ENCODE measurements around the gene PLEKHM1.

The PLEKHM1 gene

GRCh38 chr17:45437465-45438283 is 52.8 kb downstream of the PLEKHM1 start:
- no peak overlapping the region for H3K4me3 ChIP-seq (ENCODE audit: low read length)
- no peak for TF ChIP-seq CTCF (conservative IDR thresholded peaks at IDR 0.05; ENCODE audit: low read length)

GRCh38 chr17:45436625-45437464 is 53.7 kb downstream of the PLEKHM1 start:
- no peak for DNase-seq (ENCODE audit: low read depth)
- no peak overlapping the region for H3K4me3 ChIP-seq (ENCODE audit: low read length)
- TF ChIP-seq CTCF (conservative IDR thresholded peaks at IDR 0.05; ENCODE audit: low read length) = no peak

More at GRCh38 chr17:45437465-45438283, 52.8 kb downstream of the PLEKHM1 start:
- no peak for DNase-seq (ENCODE audit: low read depth)

- DNase-seq (ENCODE audit: low read depth) = no peak
- TF ChIP-seq CTCF (conservative IDR thresholded peaks at IDR 0.05; ENCODE audit: low read length) = no peak
- no peak overlapping the region for H3K4me3 ChIP-seq (ENCODE audit: low read length)
These were observed 54.4 kb downstream of the PLEKHM1 start for GRCh38 chr17:45436161-45436560.

GRCh38 chr17:45435481-45435880 is 55.0 kb downstream of the PLEKHM1 start:
- no peak for DNase-seq (ENCODE audit: low read depth)

GRCh38 chr17:45433159-45433535 is 57.4 kb downstream of the PLEKHM1 start:
- TF ChIP-seq CTCF (conservative IDR thresholded peaks at IDR 0.05; ENCODE audit: low read length) = no peak
- no peak for DNase-seq (ENCODE audit: low read depth)
- no peak overlapping the region for H3K4me3 ChIP-seq (ENCODE audit: low read length)

More at GRCh38 chr17:45435481-45435880, 55.0 kb downstream of the PLEKHM1 start:
- H3K4me3 ChIP-seq (ENCODE audit: low read length) = no peak overlapping the region
- TF ChIP-seq CTCF (conservative IDR thresholded peaks at IDR 0.05; ENCODE audit: low read length) = no peak

GRCh38 chr17:45432405-45433158 is 57.9 kb downstream of the PLEKHM1 start, which contains the start of gene ARHGAP27:
Gene ARHGAP27, minus strand, starts transcription at chr17:45432870. Its CDS starts 2,591 bp downstream, at chr17:45430279.
- no peak for DNase-seq (ENCODE audit: low read depth)
- TF ChIP-seq CTCF (conservative IDR thresholded peaks at IDR 0.05; ENCODE audit: low read length) = no peak
- peak within 1 kb of the TSS; percentile 51 for H3K4me3 ChIP-seq (ENCODE audit: low read length)
